ENCODE measurements around the gene SNU13. TPM values are rescaled to one million over a fixed set of nuclear protein-coding genes. Genes with fewer than 3 reads are reported as not detected.

SNU13 gene
- total RNA-seq, 4 donors from 2014 or later: 177 to 202 (median 185) TPM

- intact Hi-C loops (cut with DNase I; ENCODE audit: low total_unique reads): no loop called here
- Histone ChIP-seq H3K4me3 (no peak overlapping the region), H3K36me3 (peaks cover 6 to 93% of the 10 kb centered on the region in 2 donors), H3K4me1 (no peaks in the 10 kb centered on the region), H3K27ac (no peak overlapping the region), H3K27me3 (no peaks in the 10 kb centered on the region), H3K9me3 (no peaks in the 10 kb centered on the region)
- DNase-seq: no peak
- in situ Hi-C loops (cut with MboI; ENCODE audit: low sequenced_read_pairs in 4 of 4): no loop called here
- TF ChIP-seq CTCF (IDR thresholded peaks at IDR 0.05 in 4 of 5, conservative IDR thresholded peaks at IDR 0.05 in 1 of 5): no peak
- TF ChIP-seq POLR2A (IDR thresholded peaks at IDR 0.05): no peak
- no peak for ATAC-seq
Observed at GRCh38 chr22:41650229-41650628, 38.4 kb downstream of the SNU13 start.

- Histone ChIP-seq H3K36me3 (peaks cover 3 to 90% of the 10 kb centered on the region in 2 donors), H3K9me3 (no peaks in the 10 kb centered on the region), H3K27me3 (no peaks in the 10 kb centered on the region), H3K4me1 (no peaks in the 10 kb centered on the region), H3K27ac (no peak overlapping the region), H3K4me3 (no peak overlapping the region)
- ATAC-seq (no peak), DNase-seq (no peak)
- TF ChIP-seq CTCF (IDR thresholded peaks at IDR 0.05 in 4 of 5, conservative IDR thresholded peaks at IDR 0.05 in 1 of 5) (no peak), POLR2A (IDR thresholded peaks at IDR 0.05) (no peak)
- intact Hi-C loops (cut with DNase I; ENCODE audit: low total_unique reads) (loop anchor here (5.0 kb wide), 1 partner anchor 546 kb away; no protein-coding TSS in a partner anchor), in situ Hi-C loops (cut with MboI; ENCODE audit: low sequenced_read_pairs in 4 of 4) (no loop called here)
Observed at GRCh38 chr22:41648432-41648831, 40.2 kb downstream of the SNU13 start.

GRCh38 chr22:41647771-41648170 lies 40.9 kb downstream of the SNU13 start:
- no peak for TF ChIP-seq CTCF (IDR thresholded peaks at IDR 0.05 in 4 of 5, conservative IDR thresholded peaks at IDR 0.05 in 1 of 5)
- TF ChIP-seq POLR2A (IDR thresholded peaks at IDR 0.05): no peak
- Histone ChIP-seq H3K9me3 (no peaks in the 10 kb centered on the region), H3K4me1 (no peaks in the 10 kb centered on the region), H3K27ac (no peak overlapping the region), H3K36me3 (peaks cover 3 to 90% of the 10 kb centered on the region in 2 donors), H3K27me3 (no peaks in the 10 kb centered on the region), H3K4me3 (no peak overlapping the region)
- in situ Hi-C loops (cut with MboI; ENCODE audit: low sequenced_read_pairs in 4 of 4) (no loop called here), intact Hi-C loops (cut with DNase I; ENCODE audit: low total_unique reads) (loop anchor here (5.0 kb wide), 1 partner anchor 545 kb away; no protein-coding TSS in a partner anchor)
- DNase-seq: no peak
- no peak for ATAC-seq

- ATAC-seq (no peak), DNase-seq (no peak)
- H3K36me3 ChIP-seq: peaks cover 0 to 89% of the 10 kb centered on the region in 2 donors
- no peaks in the 10 kb centered on the region for H3K4me1 ChIP-seq
- in situ Hi-C loops (cut with MboI; ENCODE audit: low sequenced_read_pairs in 4 of 4) (no loop called here), intact Hi-C loops (cut with DNase I; ENCODE audit: low total_unique reads) (no loop called here)
- H3K4me3 ChIP-seq: no peak overlapping the region
- no peaks in the 10 kb centered on the region for H3K27me3 ChIP-seq
- H3K27ac ChIP-seq: no peak overlapping the region
- H3K9me3 ChIP-seq: no peaks in the 10 kb centered on the region
- TF ChIP-seq POLR2A (IDR thresholded peaks at IDR 0.05) (no peak), CTCF (IDR thresholded peaks at IDR 0.05 in 4 of 5, conservative IDR thresholded peaks at IDR 0.05 in 1 of 5) (no peak)
Observed at GRCh38 chr22:41642331-41643110, 46.1 kb downstream of the SNU13 start.

Data from gastrocnemius medialis (tissue), 4 donors.